AG04450 (cell line): ENCODE measurements around the gene THADA. TPM values are rescaled to one million over a fixed set of nuclear protein-coding genes. Genes with fewer than 3 reads are reported as not detected.
"Not testable (repeated sequence)": the region's sequence is repeated elsewhere in the genome, so short reads cannot be mapped to it uniquely, and the experiment has no call there.

ENCODE experiments used
- CTCF ChIA-PET: fragments of 300-600, 350-600 bp; formaldehyde crosslinking; extraction: SDS; loops from one replicate; lab custom pipeline; 2022; ENCODE audit warnings: antibody characterized with exemption, inconsistent platforms; lab: Charles Lee
- POLR2A ChIA-PET: fragments of 350-600 bp; formaldehyde crosslinking; extraction: SDS; loops from one replicate; lab custom pipeline; 2021; ENCODE audit warnings: antibody characterized with exemption, inconsistent platforms; lab: Yijun Ruan, JAX
- DNase-seq: peaks from one replicate; pipeline ENCODE4 v3.0.0-alpha.2; 2011; ENCODE audit warnings: low read depth, low spot score
- H3K27ac ChIP-seq: one replicate; pipeline ENCODE4 v1.5.1; 2012; ENCODE audit warnings: low read depth, low read length, control low read depth
- H3K27me3 ChIP-seq: one replicate; pipeline ENCODE4 v1.6.0; 2012; ENCODE audit warnings: low read length; ENCODE audit not compliant: control insufficient read depth, insufficient read depth
- H3K4me3 ChIP-seq: 2 replicates; pipeline ENCODE4 v1.5.1; 2011; ENCODE audit warnings: mild to moderate bottlenecking, low read depth, low read length, control low read depth
- H3K9me3 ChIP-seq: 2 replicates; pipeline ENCODE4 v1.5.1; 2012; ENCODE audit warnings: low read length; ENCODE audit not compliant: control insufficient read depth, insufficient read depth
- CTCF ChIP-seq: IDR thresholded peaks from 2 replicates; pipeline ENCODE4 v1.5.1; 2011; ENCODE audit warnings: low read depth, low read length, control low read depth, inconsistent platforms
- polyA plus RNA-seq: library from polyadenylated mRNA; depleted of rRNA; stranded (reverse); fragments of >200 nt; gene quantifications from 2 replicates; pipeline ENCODE4 v1.2.3, GENCODE V29; 2011

The THADA gene
- polyA plus RNA-seq, 1 experiment, result 15.0 TPM

GRCh38 chr2:43388371-43388770 is 207.5 kb downstream of the THADA start:
- CTCF ChIA-PET, result interaction anchor here (2.0 kb wide), 1 partner anchor 159 kb away, joined by 11 read pairs; no protein-coding TSS in a partner anchor
- DNase-seq, result no peak
- POLR2A ChIA-PET, result no interaction called here

DNA sequence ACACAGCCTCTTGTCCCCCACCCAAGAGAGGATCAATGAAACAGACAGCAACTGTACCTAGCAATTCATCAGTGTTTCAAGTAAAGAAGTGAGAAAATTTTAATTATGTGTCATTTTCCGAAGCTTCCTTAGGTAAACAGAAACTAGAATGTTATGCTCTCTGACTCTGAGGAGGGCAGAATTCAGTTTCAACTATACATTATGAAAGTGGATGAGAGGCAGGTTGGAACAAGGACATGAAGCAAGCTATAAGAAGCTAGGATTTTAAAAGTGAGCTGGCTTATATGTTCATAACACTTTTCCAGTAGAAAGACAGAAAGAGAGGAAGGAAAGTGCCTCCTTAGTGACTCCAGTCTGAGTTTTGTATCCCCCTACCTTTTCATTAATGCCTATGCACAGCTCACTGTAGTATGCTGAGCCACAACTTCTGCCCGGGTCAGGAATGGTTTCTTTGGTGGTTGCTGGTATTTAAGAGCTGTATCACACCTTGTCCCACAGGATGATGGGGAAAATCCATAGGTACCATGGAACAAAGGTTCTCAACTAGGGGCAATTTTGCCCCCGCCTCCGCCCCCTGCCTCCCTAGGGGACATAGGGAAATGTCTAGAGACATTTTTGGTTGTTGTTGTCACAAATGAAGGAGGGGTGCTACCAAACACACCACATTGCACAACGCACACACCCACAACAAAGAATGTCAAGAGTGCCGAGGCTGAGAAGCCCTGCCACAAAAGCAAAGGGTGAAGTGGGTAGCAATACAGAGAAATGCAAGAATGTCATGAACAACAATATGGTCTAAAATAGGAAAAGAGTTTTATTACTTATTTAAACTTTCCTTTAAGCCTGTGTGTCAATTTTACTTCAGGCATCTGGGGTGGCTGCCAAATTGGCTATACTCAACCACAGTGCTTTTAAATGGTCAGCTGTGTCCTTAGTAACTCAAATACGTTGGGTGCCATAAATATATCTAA is 208.5 kb downstream of the THADA start:
- Histone ChIP-seq H3K27ac (no peak overlapping the region), H3K9me3 (no peaks in the 10 kb centered on the region), H3K27me3 (no peaks in the 10 kb centered on the region), H3K4me3 (no peak overlapping the region)
- DNase-seq, result no peak
- no peak for TF ChIP-seq CTCF
- ChIA-PET CTCF (no interaction called here), POLR2A (no interaction called here)

More at GRCh38 chr2:43388371-43388770, 207.5 kb downstream of the THADA start:
- Histone ChIP-seq H3K9me3 (no peaks in the 10 kb centered on the region), H3K4me3 (no peak overlapping the region), H3K27me3 (no peaks in the 10 kb centered on the region), H3K27ac (no peak overlapping the region)
- no peak for TF ChIP-seq CTCF

- H3K27ac ChIP-seq, DNase-seq, H3K9me3 ChIP-seq, POLR2A ChIA-PET, H3K27me3 ChIP-seq, H3K4me3 ChIP-seq, CTCF ChIA-PET: not testable (repeated sequence)
Observed at GRCh38 chr2:43386679-43387078, 209.2 kb downstream of the THADA start.

DNA sequence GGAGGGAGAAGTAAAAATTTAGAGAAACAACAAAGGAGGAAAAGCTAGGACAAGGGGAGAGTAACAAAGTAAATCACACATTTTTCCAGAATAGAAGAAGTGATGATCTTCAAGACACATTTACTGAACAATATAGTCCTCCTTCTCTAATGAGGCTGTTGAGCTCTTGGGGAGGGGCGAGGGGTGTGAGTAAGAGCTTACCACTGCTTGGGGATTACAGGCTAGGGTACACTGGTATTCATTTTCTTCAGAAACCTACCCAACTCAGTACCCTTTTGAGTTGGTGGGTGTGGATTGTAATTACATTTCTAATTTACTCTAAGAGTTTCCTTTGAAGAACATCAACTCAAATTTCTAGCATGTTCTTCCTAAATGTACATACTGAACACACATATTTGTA is 211.7 kb downstream of the THADA start:
- TF ChIP-seq CTCF, result no peak
- POLR2A ChIA-PET, result no interaction called here

GRCh38 chr2:43383533-43383932 is 212.3 kb downstream of the THADA start:
- ChIA-PET POLR2A (no interaction called here), CTCF (no interaction called here)

More for the DNA sequence above, 211.7 kb downstream of the THADA start:
- no peak overlapping the region for H3K4me3 ChIP-seq
- DNase-seq, result no peak
- H3K27ac ChIP-seq, result no peak overlapping the region
- CTCF ChIA-PET, result no interaction called here
- no peaks in the 10 kb centered on the region for H3K27me3 ChIP-seq
- no peaks in the 10 kb centered on the region for H3K9me3 ChIP-seq

More at GRCh38 chr2:43383533-43383932, 212.3 kb downstream of the THADA start:
- DNase-seq, result no peak
- TF ChIP-seq CTCF, result no peak
- Histone ChIP-seq H3K4me3 (no peak overlapping the region), H3K27ac (no peak overlapping the region), H3K27me3 (no peaks in the 10 kb centered on the region), H3K9me3 (no peaks in the 10 kb centered on the region)
